ENCODE measurements around the gene GPM6B.

The GPM6B gene

GRCh38 chrX:13790206-13791131, 26.4 kb downstream of the GPM6B start:
- no peak for TF ChIP-seq CTCF (IDR thresholded peaks at IDR 0.05; ENCODE audit: low read depth, low read length)

GRCh38 chrX:13786048-13786447, 30.8 kb downstream of the GPM6B start:
- no peak for TF ChIP-seq CTCF (IDR thresholded peaks at IDR 0.05; ENCODE audit: low read depth, low read length)

More at GRCh38 chrX:13790206-13791131, 26.4 kb downstream of the GPM6B start:
- H3K4me3 ChIP-seq (ENCODE audit: low read depth, low read length): no peak overlapping the region

GRCh38 chrX:13780868-13781427, 35.9 kb downstream of the GPM6B start:
- TF ChIP-seq CTCF (IDR thresholded peaks at IDR 0.05; ENCODE audit: low read depth, low read length): no peak
- H3K4me3 ChIP-seq (ENCODE audit: low read depth, low read length): no peak overlapping the region

More at GRCh38 chrX:13786048-13786447, 30.8 kb downstream of the GPM6B start:
- no peak overlapping the region for H3K4me3 ChIP-seq (ENCODE audit: low read depth, low read length)

GRCh38 chrX:13778916-13779315, 38.0 kb downstream of the GPM6B start:
- TF ChIP-seq CTCF (IDR thresholded peaks at IDR 0.05; ENCODE audit: low read depth, low read length): no peak
- H3K4me3 ChIP-seq (ENCODE audit: low read depth, low read length): no peak overlapping the region

- TF ChIP-seq CTCF (IDR thresholded peaks at IDR 0.05; ENCODE audit: low read depth, low read length): no peak
- H3K4me3 ChIP-seq (ENCODE audit: low read depth, low read length): no peak overlapping the region
These were observed 40.5 kb downstream of the GPM6B start for GRCh38 chrX:13776387-13776786.

- TF ChIP-seq CTCF (IDR thresholded peaks at IDR 0.05; ENCODE audit: low read depth, low read length): no peak
- no peak overlapping the region for H3K4me3 ChIP-seq (ENCODE audit: low read depth, low read length)
These were observed 41.1 kb downstream of the GPM6B start for GRCh38 chrX:13775837-13776236.

GRCh38 chrX:13774696-13775095, 42.2 kb downstream of the GPM6B start:
- TF ChIP-seq CTCF (IDR thresholded peaks at IDR 0.05; ENCODE audit: low read depth, low read length): no peak
- H3K4me3 ChIP-seq (ENCODE audit: low read depth, low read length): no peak overlapping the region
